Stimulated activated naive CD4-positive, alpha-beta T cell treated with Interleukin-2 at 50 U/mL for 16 hours (primary cell): Measurements from ENCODE around the gene HSPA14.
"Not testable (repeated sequence)": the region's sequence is repeated elsewhere in the genome, so short reads cannot be mapped to it uniquely, and the experiment has no call there.

ENCODE experiments used
- DNase-seq: peaks from one replicate; lab custom pipeline; 2025; lab: John Stamatoyannopoulos, UW

Gene HSPA14

GRCh38 chr10:14837003-14837756 lies 926 bp upstream of the HSPA14 start:
- no peak for DNase-seq

GRCh38 chr10:14838582-14839304 lies 637 bp downstream of the HSPA14 start:
- peak; percentile 5 for DNase-seq

- DNase-seq = no peak
Observed at GRCh38 chr10:14839305-14839695, 1.2 kb downstream of the HSPA14 start.

- no peak for DNase-seq
Observed at GRCh38 chr10:14840178-14840577, 2.1 kb downstream of the HSPA14 start.

- DNase-seq = no peak
Observed at GRCh38 chr10:14843327-14843988, 5.4 kb downstream of the HSPA14 start.

- DNase-seq = no peak
Observed at GRCh38 chr10:14844948-14845347, 6.8 kb downstream of the HSPA14 start.

- no peak for DNase-seq
Observed at GRCh38 chr10:14852236-14852635, 14.1 kb downstream of the HSPA14 start.

- no peak for DNase-seq
Observed at GRCh38 chr10:14855453-14855852, 17.3 kb downstream of the HSPA14 start.

- DNase-seq = no peak
Observed at GRCh38 chr10:14858338-14858960, 20.3 kb downstream of the HSPA14 start.

- DNase-seq = no peak
Observed at GRCh38 chr10:14859043-14859442, 20.9 kb downstream of the HSPA14 start.

GRCh38 chr10:14859775-14860174 lies 21.7 kb downstream of the HSPA14 start:
- no peak for DNase-seq

- no peak for DNase-seq
Observed at GRCh38 chr10:14860791-14861190, 22.7 kb downstream of the HSPA14 start.

- not testable (repeated sequence) for DNase-seq
Observed at GRCh38 chr10:14864466-14864865, 26.4 kb downstream of the HSPA14 start.

- not testable (repeated sequence) for DNase-seq
Observed at GRCh38 chr10:14864871-14865270, 26.8 kb downstream of the HSPA14 start.

GRCh38 chr10:14873090-14873760 lies 35.1 kb downstream of the HSPA14 start:
- no peak for DNase-seq

- no peak for DNase-seq
Observed at GRCh38 chr10:14875941-14876340, 37.8 kb downstream of the HSPA14 start.

GRCh38 chr10:14876764-14877163 lies 38.7 kb downstream of the HSPA14 start:
- DNase-seq = no peak

- peak; percentile 89 for DNase-seq
Observed at GRCh38 chr10:14878266-14879123, 40.4 kb downstream of the HSPA14 start, which contains the start of gene SUV39H2. Gene SUV39H2, plus strand, starts transcription at chr10:14878866. Its CDS starts 23 bp downstream, at chr10:14878889.

GRCh38 chr10:14879124-14879927 lies 41.2 kb downstream of the HSPA14 start:
- DNase-seq = peak; percentile 31

GRCh38 chr10:14879928-14880193 lies 41.8 kb downstream of the HSPA14 start:
- DNase-seq = no peak
